Right kidney (tissue), 1 donor: Measurements from ENCODE around the gene KCNN2.

Source experiments
- DNase-seq: peaks from one replicate; pipeline ENCODE4 v3.0.0-alpha.2; 2016

The KCNN2 gene

DNA sequence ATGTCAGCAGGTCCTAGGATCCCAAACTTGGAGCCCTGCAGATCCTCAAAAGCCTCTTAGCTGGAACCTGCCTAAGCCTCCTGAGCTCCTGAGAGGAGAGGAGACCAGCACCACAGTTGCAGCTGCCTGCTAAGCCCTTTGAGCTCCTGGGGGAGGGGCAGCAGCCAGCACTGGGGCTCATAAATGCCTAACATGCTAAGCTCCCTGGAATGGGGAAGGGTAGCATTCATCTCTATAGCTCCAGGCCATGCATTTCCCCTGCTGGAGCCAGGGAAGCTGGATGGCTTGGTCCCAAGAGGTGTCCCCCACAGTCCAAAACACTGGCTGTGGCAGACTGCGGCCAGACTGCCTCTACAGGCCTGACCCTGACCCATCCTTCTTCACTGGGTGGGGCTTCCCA is 182.7 kb downstream of the KCNN2 start:
- no peak for DNase-seq
